Endothelial cell of umbilical vein (primary cell): Measurements from ENCODE around the gene MACROH2A1. TPM values are rescaled to one million over a fixed set of nuclear protein-coding genes. Genes with fewer than 3 reads are reported as not detected.

Experiments
- BruUV-seq: library from RNA; stranded (reverse); fragments of 400-500 nt; replicated peaks from 2 replicates; lab custom pipeline; 2021; lab: Mats Ljungman, UMichigan
- CTCF ChIA-PET: fragments of 300-600, 350-600 bp; sonication (Branson Sonifier 250); formaldehyde crosslinking; loops from one replicate; lab custom pipeline; 2021; ENCODE audit warnings: antibody characterized with exemption, inconsistent platforms; lab: Charles Lee
- POLR2A ChIA-PET: fragments of 300-600, 350-600 bp; sonication (Branson Sonifier 250); formaldehyde crosslinking; loops from one replicate; lab custom pipeline; 2021; ENCODE audit warnings: antibody characterized with exemption, inconsistent platforms; lab: Charles Lee
- DNase-seq: peaks from one replicate; pipeline ENCODE4 v3.0.0-alpha.2; 2011; ENCODE audit warnings: low read depth, low spot score
- FAIRE-seq: peaks from 2 replicates; lab custom pipeline; 2011; peaks lifted over from hg19 to GRCh38; lab: Jason Lieb, UNC
- H2AFZ ChIP-seq: 2 replicates; pipeline ENCODE4 v1.6.0; 2012; ENCODE audit warnings: low read depth, low read length, control low read depth, inconsistent platforms
- H3K27ac ChIP-seq: 2 replicates; pipeline ENCODE4 v1.5.1; 2011; ENCODE audit warnings: low read depth, mild to moderate bottlenecking, control low read depth, low read length, moderate library complexity; ENCODE audit not compliant: insufficient read depth
- H3K27me3 ChIP-seq, 2 experiments: 2 replicates each; pipeline versions ENCODE4 v1.6.0 to v1.6.1; 2011; ENCODE audit warnings: low read length in 2 of 2, mixed read lengths in 1 of 2; ENCODE audit not compliant: control insufficient read depth in 2 of 2, insufficient read depth in 2 of 2
- H3K36me3 ChIP-seq, 2 experiments: 2 replicates in 1 of 2; 3 replicates in 1 of 2; pipeline ENCODE4 v1.5.1; 2011; ENCODE audit warnings: low read length in 2 of 2, mild to moderate bottlenecking in 1 of 2, moderate library complexity in 1 of 2; ENCODE audit not compliant: control insufficient read depth in 2 of 2, insufficient read depth in 2 of 2; ENCODE audit errors: extremely low read depth in 1 of 2
- H3K4me1 ChIP-seq: 3 replicates; pipeline ENCODE4 v1.5.1; 2011; ENCODE audit warnings: mild to moderate bottlenecking, low read length; ENCODE audit not compliant: control insufficient read depth, insufficient read depth; ENCODE audit errors: extremely low read depth
- H3K4me2 ChIP-seq: 2 replicates; pipeline ENCODE4 v1.6.1; 2011; ENCODE audit warnings: low read length, control low read depth, mixed read lengths; ENCODE audit not compliant: insufficient read depth
- H3K4me3 ChIP-seq, 3 experiments: fragments of 200-600 bp in 1 of 3; sonication (generic), shearing (Covaris generic) in 1 of 3; replicated peaks in 1 of 3; 2 replicates each; pipeline ENCODE4 v1.5.1; 2011 to 2016; ENCODE audit warnings: control low read depth in 3 of 3, low read length in 3 of 3, mild to moderate bottlenecking in 2 of 3, inconsistent platforms in 1 of 3, low read depth in 1 of 3, moderate library complexity in 1 of 3; ENCODE audit not compliant: insufficient read depth in 1 of 3
- H3K79me2 ChIP-seq: 2 replicates; pipeline ENCODE4 v1.6.0; 2012; ENCODE audit warnings: low read length, inconsistent platforms; ENCODE audit not compliant: control insufficient read depth, insufficient read depth
- H3K9ac ChIP-seq: replicated peaks from 2 replicates; pipeline ENCODE3; 2011; ENCODE audit warnings: low read length, control low read depth; ENCODE audit not compliant: insufficient read depth; ENCODE audit errors: extremely low read depth
- H3K9me1 ChIP-seq: replicated peaks from 3 replicates; pipeline ENCODE4 v1.6.0; 2011; ENCODE audit warnings: mild to moderate bottlenecking, low read length; ENCODE audit not compliant: control insufficient read depth, insufficient read depth; ENCODE audit errors: extremely low read depth
- H3K9me3 ChIP-seq: replicated peaks from 2 replicates; pipeline ENCODE4 v1.5.1; 2012; ENCODE audit warnings: low read length, inconsistent platforms; ENCODE audit not compliant: control insufficient read depth, insufficient read depth
- H4K20me1 ChIP-seq: replicated peaks from 2 replicates; pipeline ENCODE3; 2011; ENCODE audit warnings: mild to moderate bottlenecking, low read length; ENCODE audit not compliant: control insufficient read depth, insufficient read depth; ENCODE audit errors: extremely low read depth
- CTCF ChIP-seq, 2 donors: IDR thresholded peaks; 1 replicate in 1 of 2; 2 replicates in 1 of 2; pipeline ENCODE4 v1.5.1; 2011; ENCODE audit warnings: low read length in 2 of 2, mild to moderate bottlenecking in 2 of 2, moderate library complexity in 2 of 2, control low read depth in 1 of 2, inconsistent platforms in 1 of 2, low read depth in 1 of 2; ENCODE audit not compliant: insufficient read depth in 1 of 2; ENCODE audit errors: extremely low read depth in 1 of 2
- EZH2 ChIP-seq: IDR thresholded peaks from 2 replicates; pipeline ENCODE4 v1.6.1; 2012; ENCODE audit warnings: borderline replicate concordance, low read depth, mild to moderate bottlenecking, moderate library complexity, low read length, inconsistent platforms; ENCODE audit not compliant: severe bottlenecking
- FOS ChIP-seq: IDR thresholded peaks from 2 replicates; pipeline ENCODE4 v1.6.1; 2011; ENCODE audit warnings: mild to moderate bottlenecking, low read length, moderate library complexity, borderline replicate concordance; ENCODE audit not compliant: insufficient read depth
- GATA2 ChIP-seq: IDR thresholded peaks from 2 replicates; pipeline ENCODE4 v1.7.0; 2011; ENCODE audit warnings: low read depth, mild to moderate bottlenecking, moderate library complexity, mixed read lengths, low read length; ENCODE audit not compliant: insufficient read length, insufficient read depth
- JUN ChIP-seq: IDR thresholded peaks from 2 replicates; pipeline ENCODE4 v1.6.1; 2011; ENCODE audit warnings: borderline replicate concordance, low read depth; ENCODE audit not compliant: insufficient read length, insufficient read depth
- MAX ChIP-seq: IDR thresholded peaks from 2 replicates; pipeline ENCODE4 v1.6.1; 2011; ENCODE audit not compliant: insufficient read depth, insufficient read length
- MYC ChIP-seq: IDR thresholded peaks from one replicate; pipeline ENCODE4 v1.6.1; 2011; ENCODE audit warnings: mild to moderate bottlenecking, low read depth, low read length
- POLR2A ChIP-seq: IDR thresholded peaks from 2 replicates; pipeline ENCODE4 v1.6.1; 2012; ENCODE audit warnings: low read depth, mild to moderate bottlenecking, control low read depth, low read length
- POLR2AphosphoS5 ChIP-seq: IDR thresholded peaks from 2 replicates; pipeline ENCODE4 v1.6.1; 2012; ENCODE audit warnings: low read depth, mild to moderate bottlenecking, control low read depth, low read length, moderate library complexity; ENCODE audit not compliant: insufficient read depth
- dilution Hi-C: fragments of 300-500 bp; cut with MboI; formaldehyde crosslinking; loops from one replicate; pipeline ENCODE4 v1.15.0; 2019; ENCODE audit warnings: low sequenced_read_pairs; ENCODE audit not compliant: extremely low pct_ligation_motif_present
- intact Hi-C: fragments of 100-400 bp; cut with micrococcal nuclease; formaldehyde crosslinking; loops from one replicate; pipeline ENCODE4 v1.10.0; 2022
- polyA plus RNA-seq, 4 experiments: library from polyadenylated mRNA; depleted of rRNA in 3 of 4; stranded (reverse) in 3 of 4; unstranded in 1 of 4; fragments of >200 nt; gene quantifications; 2 replicates each; pipeline versions ENCODE4 v1.2.1 to v1.2.3, GENCODE V29; 2011 to 2012; ENCODE audit warnings: missing spikeins in 1 of 4
- total RNA-seq: library from RNA; stranded (reverse); gene quantifications from 2 replicates; pipeline ENCODE4 v1.2.3, GENCODE V29; 2021

MACROH2A1 gene
- total and polyA plus RNA-seq, 2 donors (not counting 3 experiments of a cell fraction or from before 2014, with no cell fraction given), result 89.3 to 147 TPM

- H3K9me3 ChIP-seq, result no peaks in the 10 kb centered on the region
- intact Hi-C loops (loop anchor here (1.0 to 5.0 kb wide), 4 partner anchors 8 to 191 kb away; no protein-coding TSS in a partner anchor), dilution Hi-C loops (no loop called here)
- H3K36me3 ChIP-seq, result no peaks in the 10 kb centered on the region
- DNase-seq, result peak; percentile 33
- no peak for FAIRE-seq
- H4K20me1 ChIP-seq, result peaks cover 4% of the 10 kb centered on the region
- ChIA-PET CTCF (interaction anchor here (0.9 kb wide), 1 partner anchor 22 kb away, joined by 3 read pairs; no protein-coding TSS in a partner anchor), POLR2A (no interaction called here)
- H3K4me3 ChIP-seq, result peak overlapping the region; percentile 53 to 92 (median 88)
- H3K4me1 ChIP-seq, result peaks cover 13% of the 10 kb centered on the region
- H3K79me2 ChIP-seq, result peaks cover 54% of the 10 kb centered on the region
- peaks cover 0 to 1% of the 10 kb centered on the region in 2 experiments for H3K27me3 ChIP-seq
- H3K9me1 ChIP-seq, result no peaks in the 10 kb centered on the region
- BruUV-seq, result no TSS peak
- peak overlapping the region; percentile 76 for H3K27ac ChIP-seq
- peak overlapping the region; percentile 99 for H2AFZ ChIP-seq
- no peak for TF ChIP-seq FOS
- TF ChIP-seq GATA2, result no peak
- no peak for TF ChIP-seq JUN
- TF ChIP-seq MAX, result no peak
- TF ChIP-seq POLR2A, result no peak
- no peak for TF ChIP-seq POLR2AphosphoS5
- peak overlapping the region; percentile 89 for H3K9ac ChIP-seq
- peak overlapping the region; percentile 81 for H3K4me2 ChIP-seq
Observed at GRCh38 chr5:135398160-135398854, 724 bp downstream of the MACROH2A1 start.

GRCh38 chr5:135397084-135397483 lies 1.9 kb downstream of the MACROH2A1 start:
- Histone ChIP-seq H3K36me3 (no peaks in the 10 kb centered on the region), H2AFZ (no peak overlapping the region), H3K4me3 (no peak overlapping the region), H4K20me1 (peaks cover 4% of the 10 kb centered on the region), H3K9me1 (no peaks in the 10 kb centered on the region), H3K9me3 (no peaks in the 10 kb centered on the region), H3K4me1 (peaks cover 13% of the 10 kb centered on the region), H3K9ac (no peak overlapping the region), H3K27me3 (no peaks in the 10 kb centered on the region), H3K79me2 (peaks cover 66% of the 10 kb centered on the region), H3K27ac (no peak overlapping the region), H3K4me2 (peak overlapping the region; percentile 81)
- dilution Hi-C loops (no loop called here), intact Hi-C loops (loop anchor here (5.0 kb wide), 2 partner anchors 130 to 190 kb away; no protein-coding TSS in a partner anchor)
- BruUV-seq, result no TSS peak
- CTCF ChIA-PET, result interaction anchor here (1.9 kb wide), 1 partner anchor 11 kb away, joined by 4 read pairs; no protein-coding TSS in a partner anchor
- FAIRE-seq (no peak), DNase-seq (no peak)
- no peak for TF ChIP-seq POLR2AphosphoS5
- TF ChIP-seq POLR2A, result no peak
- no peak for TF ChIP-seq JUN
- TF ChIP-seq CTCF (IDR thresholded peaks at IDR 0.05; ENCODE audit: extremely low read depth in 1 of 2, insufficient read depth in 1 of 2, low read depth in 1 of 2, low read length in 2 of 2), result no peak
- no peak for TF ChIP-seq EZH2
- TF ChIP-seq MAX, result no peak
- no peak for TF ChIP-seq MYC
- TF ChIP-seq FOS, result no peak
- no peak for TF ChIP-seq GATA2
- POLR2A ChIA-PET, result no interaction called here
